ENCODE results near the gene ITFG1.
"Not testable (repeated sequence)": the region's sequence is repeated elsewhere in the genome, so short reads cannot be mapped to it uniquely, and the experiment has no call there.

The ITFG1 gene

GRCh38 chr16:47460359-47460710 is 528 bp downstream of the ITFG1 start:
- no peak for TF ChIP-seq CTCF (conservative IDR thresholded peaks at IDR 0.05)
- H3K27ac ChIP-seq = peak overlapping the region; percentile 92

DNA sequence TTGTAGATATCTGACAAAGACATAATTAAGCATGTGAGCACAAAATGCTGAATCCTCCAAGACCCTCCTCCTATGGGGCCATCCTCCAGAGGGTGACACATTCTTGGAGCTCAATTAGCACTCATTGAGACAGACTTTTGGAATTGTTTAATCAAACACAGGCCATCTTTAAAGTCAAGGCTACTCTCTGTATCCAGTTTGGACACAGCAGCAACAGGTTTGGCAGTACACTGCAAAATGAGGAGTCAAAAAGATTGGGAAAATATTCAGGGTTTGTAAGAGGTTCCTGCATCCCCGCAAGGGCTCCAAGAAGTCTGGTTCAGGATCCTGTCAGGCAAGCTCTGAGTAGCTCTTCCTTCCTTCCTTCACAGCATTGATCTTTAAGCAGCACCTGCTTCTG is 1.3 kb downstream of the ITFG1 start:
- no peak for TF ChIP-seq CTCF (conservative IDR thresholded peaks at IDR 0.05)
- peak overlapping the region; percentile 92 for H3K27ac ChIP-seq

GRCh38 chr16:47458331-47458730 is 2.5 kb downstream of the ITFG1 start:
- no peak overlapping the region for H3K27ac ChIP-seq
- no peak for TF ChIP-seq CTCF (conservative IDR thresholded peaks at IDR 0.05)

DNA sequence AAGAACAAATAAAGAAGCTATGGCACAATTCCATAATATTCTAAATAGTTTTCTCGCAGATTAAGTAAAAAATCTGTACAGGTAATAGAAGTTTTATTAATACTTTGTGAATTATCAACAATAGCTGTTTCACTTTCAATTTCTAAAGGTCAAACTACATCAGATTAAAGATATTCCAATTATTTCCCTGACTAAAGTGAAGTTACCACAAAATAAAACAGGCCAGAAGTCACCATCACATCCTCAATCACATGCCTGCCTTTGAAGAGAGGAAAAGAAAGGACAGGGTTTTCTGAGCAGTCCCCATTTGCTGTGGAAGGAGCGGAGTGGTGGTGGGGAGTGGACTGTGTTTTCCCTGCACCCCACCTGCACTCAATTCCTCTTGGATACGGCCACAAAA is 11.1 kb downstream of the ITFG1 start:
- no peak overlapping the region for H3K27ac ChIP-seq
- TF ChIP-seq CTCF (conservative IDR thresholded peaks at IDR 0.05) = no peak

DNA sequence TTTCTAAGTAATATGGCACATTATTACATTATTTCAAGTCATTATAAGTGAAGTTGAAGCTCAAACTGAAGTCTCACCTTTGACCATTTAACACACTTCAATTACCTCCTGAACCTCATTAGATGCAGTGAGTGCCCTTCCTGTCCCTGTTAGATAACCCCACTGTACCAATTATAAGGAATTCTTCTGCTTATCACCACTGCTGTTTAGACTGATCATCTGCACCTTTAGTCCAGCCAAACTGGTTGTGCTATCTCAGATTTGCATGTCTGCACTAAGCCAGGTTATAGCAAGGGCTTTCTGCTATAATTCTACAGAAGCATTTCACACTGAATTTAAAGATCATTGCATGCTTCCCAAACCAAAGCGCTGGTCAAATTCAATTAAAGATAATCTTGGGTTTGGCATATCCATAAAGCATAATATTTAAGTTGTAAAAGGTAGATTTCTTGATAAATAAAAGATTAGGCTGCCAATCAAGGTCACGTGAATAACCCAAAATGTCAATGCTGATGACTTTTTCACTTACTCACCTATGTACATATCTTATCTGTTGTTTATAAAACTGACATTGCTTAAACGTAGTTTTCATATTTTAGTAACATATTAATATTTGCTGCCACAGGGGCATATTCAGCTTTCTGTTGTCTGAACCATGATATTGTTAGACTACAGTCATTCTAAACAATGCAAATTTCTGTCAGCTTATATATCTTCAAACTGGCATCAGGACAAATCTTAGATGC is 11.9 kb downstream of the ITFG1 start:
- H3K27ac ChIP-seq = no peak overlapping the region
- no peak for TF ChIP-seq CTCF (conservative IDR thresholded peaks at IDR 0.05)

DNA sequence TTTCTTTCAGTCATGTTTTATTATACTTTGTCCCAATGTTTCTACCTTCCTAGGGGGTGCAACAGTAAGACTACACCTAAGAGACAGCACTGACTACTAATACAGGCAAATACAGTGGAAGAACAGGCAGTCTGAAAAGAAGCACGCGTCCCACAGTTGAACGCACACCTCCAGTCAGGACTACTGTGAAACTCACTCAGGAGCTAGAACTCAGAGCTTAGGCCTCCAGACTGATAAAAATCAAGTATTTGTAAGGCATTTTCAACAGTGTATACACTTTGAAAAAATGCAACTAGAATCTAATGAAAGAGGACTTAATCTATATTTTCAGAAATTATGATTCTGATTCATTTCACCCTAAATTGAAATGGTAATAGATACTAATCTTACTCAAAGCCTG is 14.4 kb downstream of the ITFG1 start:
- TF ChIP-seq CTCF (conservative IDR thresholded peaks at IDR 0.05) = no peak
- H3K27ac ChIP-seq = no peak overlapping the region

- H3K27ac ChIP-seq = not testable (repeated sequence)
These were observed 18.0 kb downstream of the ITFG1 start for GRCh38 chr16:47442884-47443283.

DNA sequence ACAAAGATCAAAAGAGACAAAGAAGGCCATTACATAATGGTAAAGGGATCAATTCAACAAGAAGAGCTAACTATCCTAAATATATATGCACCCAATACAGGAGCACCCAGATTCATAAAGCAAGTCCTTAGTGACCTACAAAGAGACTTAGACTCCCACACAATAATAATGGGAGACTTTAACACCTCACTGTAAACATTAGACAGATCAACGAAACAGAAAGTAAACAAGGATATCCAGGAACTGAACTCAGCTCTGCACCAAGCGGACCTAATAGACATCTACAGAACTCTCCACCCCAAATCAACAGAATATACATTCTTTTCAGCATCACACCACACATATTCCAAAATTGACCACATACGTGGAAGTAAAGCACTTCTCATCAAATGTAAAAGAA is 20.8 kb downstream of the ITFG1 start:
- H3K27ac ChIP-seq = not testable (repeated sequence)

DNA sequence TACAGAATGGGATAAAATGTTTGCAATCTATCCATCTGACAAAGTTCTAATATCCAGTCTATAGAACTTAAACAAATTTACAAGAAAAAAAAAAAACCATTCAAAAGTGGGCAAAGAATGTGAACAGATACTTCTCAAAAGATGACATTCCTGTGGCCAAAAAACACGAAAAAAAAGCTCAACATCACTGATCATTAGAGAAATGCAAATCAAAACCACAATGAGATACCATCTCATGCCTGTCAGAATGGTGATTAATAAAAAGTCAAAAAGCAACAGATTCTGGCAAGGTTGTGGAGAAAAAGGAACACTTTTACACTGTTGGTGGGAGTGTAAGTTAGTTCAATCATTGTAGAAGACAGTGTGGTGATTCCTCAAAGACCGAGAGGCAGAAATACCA is 26.6 kb downstream of the ITFG1 start:
- H3K27ac ChIP-seq = not testable (repeated sequence)

Measured in VCaP (cell line).